NCI-H446 treated with DMSO at 0.1 percent for 48 hours (cell line): ENCODE data around the gene C2CD4C.
"Not testable (repeated sequence)": the region's sequence is repeated elsewhere in the genome, so short reads cannot be mapped to it uniquely, and the experiment has no call there.

ENCODE experiments used
- DNase-seq: peaks from one replicate; lab custom pipeline; 2025; lab: John Stamatoyannopoulos, UW

C2CD4C gene

GRCh38 chr19:380618-381219 lies 28.2 kb downstream of the C2CD4C start:
- not testable (repeated sequence) for DNase-seq

GRCh38 chr19:379796-380195 lies 29.2 kb downstream of the C2CD4C start:
- DNase-seq, result no peak

- DNase-seq, result no peak
Observed at GRCh38 chr19:378706-379105, 30.2 kb downstream of the C2CD4C start.

- no peak for DNase-seq
Observed at GRCh38 chr19:377801-378581, 31.0 kb downstream of the C2CD4C start.

GRCh38 chr19:376111-376470 lies 32.9 kb downstream of the C2CD4C start:
- no peak for DNase-seq

- no peak for DNase-seq
Observed at GRCh38 chr19:375395-376110, 33.4 kb downstream of the C2CD4C start.

GRCh38 chr19:374886-375235 lies 34.1 kb downstream of the C2CD4C start:
- DNase-seq, result no peak

- DNase-seq, result peak; percentile 9
Observed at GRCh38 chr19:374183-374885, 34.6 kb downstream of the C2CD4C start.

GRCh38 chr19:373391-374182 lies 35.4 kb downstream of the C2CD4C start:
- DNase-seq, result no peak

GRCh38 chr19:372306-372890 lies 36.5 kb downstream of the C2CD4C start:
- peak; percentile 89 for DNase-seq

- no peak for DNase-seq
Observed at GRCh38 chr19:371501-372168, 37.3 kb downstream of the C2CD4C start.

GRCh38 chr19:370641-371330 lies 38.2 kb downstream of the C2CD4C start:
- no peak for DNase-seq

GRCh38 chr19:369876-370275 lies 39.1 kb downstream of the C2CD4C start:
- no peak for DNase-seq

GRCh38 chr19:369256-369655 lies 39.7 kb downstream of the C2CD4C start:
- DNase-seq, result no peak

- DNase-seq, result no peak
Observed at GRCh38 chr19:368630-369024, 40.3 kb downstream of the C2CD4C start.

- no peak for DNase-seq
Observed at GRCh38 chr19:367963-368629, 40.9 kb downstream of the C2CD4C start.

- no peak for DNase-seq
Observed at GRCh38 chr19:367561-367960, 41.4 kb downstream of the C2CD4C start.

GRCh38 chr19:366951-367350 lies 42.0 kb downstream of the C2CD4C start:
- no peak for DNase-seq

GRCh38 chr19:366205-366783 lies 42.7 kb downstream of the C2CD4C start:
- no peak for DNase-seq
